H1 (cell line): ENCODE data around the gene DELE1. TPM values are rescaled to one million over a fixed set of nuclear protein-coding genes. Genes with fewer than 3 reads are reported as not detected.

Experiments used
- GTF2F1 ChIP-seq: IDR thresholded peaks from 2 replicates; pipeline ENCODE4 v1.6.1; 2012; ENCODE audit warnings: low read depth, low read length, improper control_type of control experiment, borderline replicate concordance
- POLR2AphosphoS5 ChIP-seq: IDR thresholded peaks from 2 replicates; pipeline ENCODE4 v1.6.1; 2011; ENCODE audit warnings: low read depth, low read length
- RFX5 ChIP-seq: IDR thresholded peaks from 2 replicates; pipeline ENCODE4 v1.6.1; 2011; ENCODE audit warnings: low read depth, low read length, improper control_type of control experiment, borderline replicate concordance
- polyA plus RNA-seq, 7 experiments: library from polyadenylated mRNA; depleted of rRNA in 3 of 7; stranded (reverse) in 5 of 7; unstranded in 2 of 7; fragments of >200 nt in 5 of 7; fragments of 200-250 nt in 2 of 7; gene quantifications; 1 replicate in 5 of 7; 2 replicates in 1 of 7; 4 replicates in 1 of 7; pipeline versions ENCODE4 v1.2.1 to v1.2.3, GENCODE V29; 2011 to 2013; ENCODE audit warnings: missing spikeins in 2 of 7, mixed read lengths in 2 of 7
- total RNA-seq: library from RNA; stranded (reverse); fragmentation: NEBNext Ultra II Directional; extraction: Animal tissue kit (Norgen Biotek cat#: 25700); gene quantifications from 2 replicates; pipeline ENCODE4 v1.2.1, GENCODE V29; 2021
- TF ChIP-seq, protein P1 (sequence below): IDR thresholded peaks from 2 replicates; pipeline ENCODE4 v1.6.1; 2012; ENCODE audit warnings: inconsistent platforms

Gene DELE1
- total and polyA plus RNA-seq, 2 of the 8 experiments (the other 6 are each of a cell fraction or from before 2014, with no cell fraction given) = 61.4 to 114 TPM

DNA sequence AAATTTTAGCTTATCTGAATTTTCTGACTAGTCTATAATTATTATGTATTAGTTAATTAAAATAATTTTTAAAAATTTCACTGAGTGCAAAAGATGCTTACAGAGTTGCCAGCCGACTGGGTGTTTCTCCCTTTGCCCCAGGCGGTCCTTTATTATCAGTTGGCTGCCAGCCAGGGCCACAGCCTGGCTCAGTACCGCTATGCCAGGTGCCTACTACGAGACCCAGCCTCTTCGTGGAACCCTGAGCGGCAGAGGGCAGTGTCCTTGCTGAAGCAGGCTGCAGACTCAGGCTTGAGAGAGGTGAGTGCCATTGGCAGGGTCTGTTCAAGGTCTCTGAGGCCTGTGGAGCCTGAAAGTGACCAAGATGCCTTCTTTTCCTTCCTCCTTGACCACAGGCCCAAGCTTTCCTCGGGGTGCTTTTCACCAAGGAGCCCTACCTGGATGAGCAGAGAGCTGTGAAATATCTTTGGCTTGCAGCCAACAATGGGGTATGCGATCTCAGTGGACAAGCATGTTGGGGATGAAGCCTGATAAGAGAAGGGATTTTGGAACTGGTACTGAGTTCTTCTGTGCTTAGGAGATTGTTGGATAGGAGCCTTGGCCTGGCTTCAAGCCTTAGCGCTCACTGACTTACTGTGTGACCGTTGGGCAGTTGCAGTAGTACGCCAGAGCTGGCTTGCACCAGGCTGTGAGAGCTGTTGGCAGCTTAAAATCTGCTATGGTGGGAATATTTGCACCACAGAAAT is 10.6 kb downstream of the DELE1 start (continued):
- TF ChIP-seq, protein P1, sequence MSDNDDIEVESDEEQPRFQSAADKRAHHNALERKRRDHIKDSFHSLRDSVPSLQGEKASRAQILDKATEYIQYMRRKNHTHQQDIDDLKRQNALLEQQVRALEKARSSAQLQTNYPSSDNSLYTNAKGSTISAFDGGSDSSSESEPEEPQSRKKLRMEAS = no peak
- TF ChIP-seq GTF2F1 (no peak), RFX5 (no peak), POLR2AphosphoS5 (no peak)
- TF ChIP-seq, all 59 proteins: peak for 0
